ENCODE measurements around the gene ZDHHC24.
"Not testable (repeated sequence)": the region's sequence is repeated elsewhere in the genome, so short reads cannot be mapped to it uniquely, and the experiment has no call there.

Gene ZDHHC24, protein sequence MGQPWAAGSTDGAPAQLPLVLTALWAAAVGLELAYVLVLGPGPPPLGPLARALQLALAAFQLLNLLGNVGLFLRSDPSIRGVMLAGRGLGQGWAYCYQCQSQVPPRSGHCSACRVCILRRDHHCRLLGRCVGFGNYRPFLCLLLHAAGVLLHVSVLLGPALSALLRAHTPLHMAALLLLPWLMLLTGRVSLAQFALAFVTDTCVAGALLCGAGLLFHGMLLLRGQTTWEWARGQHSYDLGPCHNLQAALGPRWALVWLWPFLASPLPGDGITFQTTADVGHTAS

DNA sequence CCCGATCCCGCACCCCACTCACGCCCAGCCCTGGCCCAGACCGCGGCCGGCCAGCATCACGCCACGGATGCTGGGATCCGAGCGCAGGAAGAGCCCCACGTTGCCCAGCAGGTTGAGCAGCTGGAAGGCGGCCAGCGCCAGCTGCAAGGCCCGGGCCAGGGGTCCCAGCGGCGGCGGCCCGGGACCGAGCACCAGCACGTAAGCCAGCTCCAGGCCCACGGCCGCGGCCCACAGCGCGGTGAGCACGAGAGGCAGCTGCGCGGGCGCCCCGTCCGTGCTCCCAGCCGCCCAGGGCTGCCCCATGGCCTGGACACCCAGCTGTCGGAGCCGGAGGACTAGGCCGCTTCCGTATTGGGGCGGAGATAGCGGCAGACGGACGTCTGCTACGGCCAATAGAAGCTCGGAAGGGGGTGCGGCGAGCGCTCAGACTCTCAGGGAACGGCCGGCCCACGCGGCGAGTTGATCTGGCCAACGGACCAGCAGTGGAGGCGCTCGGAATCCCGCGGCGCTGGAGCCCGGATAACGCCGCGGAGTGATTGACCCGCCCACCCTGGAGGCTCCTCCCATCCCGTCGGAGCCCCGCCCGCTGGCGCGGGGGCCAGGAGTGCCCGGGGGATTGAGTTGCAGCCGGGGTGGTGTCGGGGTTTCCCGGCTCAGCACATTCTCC lies at the start of gene ZDHHC24:
Gene ZDHHC24, minus strand, starts transcription at position 348 of the 667 bp plus-strand sequence. Its CDS starts 45 bp downstream, at position 303.
- peak; percentile 91 for DNase-seq

DNA sequence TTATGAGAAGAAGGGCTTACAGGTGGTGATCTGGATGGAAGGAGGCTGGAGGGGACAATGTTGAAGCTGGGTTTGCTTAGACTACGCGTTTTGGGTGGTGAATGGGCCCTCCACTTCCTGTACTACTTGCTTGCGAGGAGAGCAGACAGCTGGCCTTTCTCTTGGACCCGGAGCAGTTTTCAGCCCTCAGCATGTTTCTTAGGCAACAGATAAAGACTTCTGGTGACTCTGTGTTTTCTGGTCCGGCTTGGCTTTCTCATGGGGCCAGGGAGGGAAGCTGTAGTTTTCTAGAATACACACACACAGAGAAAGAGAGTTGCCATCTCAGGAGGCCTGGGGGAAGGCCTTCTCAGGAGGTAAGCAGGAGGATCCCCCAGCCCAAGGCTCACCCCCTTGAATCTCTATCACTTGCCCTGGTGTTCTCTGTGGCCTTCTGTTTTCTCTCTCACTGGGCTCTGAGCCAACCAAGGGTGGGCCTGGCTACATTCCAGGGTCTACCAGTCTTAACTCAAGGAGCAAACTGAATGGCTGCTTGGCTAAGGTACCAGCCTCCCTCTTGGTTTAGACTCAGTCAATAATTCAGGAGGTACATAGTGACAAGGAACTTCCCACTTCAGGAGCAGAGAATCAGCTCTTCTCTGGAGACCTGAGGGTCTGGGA lies 49.5 kb upstream of the ZDHHC24 start:
- DNase-seq: no peak

DNA sequence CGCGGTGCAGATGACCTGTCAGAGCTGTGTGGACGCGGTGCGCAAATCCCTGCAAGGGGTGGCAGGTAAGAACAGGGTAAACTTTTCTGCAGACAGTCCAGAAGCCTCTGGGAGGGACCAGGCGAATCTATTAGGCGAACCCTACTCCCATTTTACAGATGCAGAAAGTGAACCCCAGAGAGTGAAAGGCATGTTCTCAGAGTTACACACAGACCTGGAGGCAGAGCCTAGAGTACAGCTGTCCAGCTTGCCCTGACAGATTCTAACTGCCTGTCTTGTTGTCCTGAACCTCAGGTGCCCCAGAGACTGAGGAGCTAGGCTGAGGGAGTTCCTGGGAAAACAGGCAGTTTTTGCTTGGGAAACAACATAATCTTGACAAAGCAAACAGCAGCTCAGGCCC lies 47.8 kb upstream of the ZDHHC24 start:
- no peak for DNase-seq

DNA sequence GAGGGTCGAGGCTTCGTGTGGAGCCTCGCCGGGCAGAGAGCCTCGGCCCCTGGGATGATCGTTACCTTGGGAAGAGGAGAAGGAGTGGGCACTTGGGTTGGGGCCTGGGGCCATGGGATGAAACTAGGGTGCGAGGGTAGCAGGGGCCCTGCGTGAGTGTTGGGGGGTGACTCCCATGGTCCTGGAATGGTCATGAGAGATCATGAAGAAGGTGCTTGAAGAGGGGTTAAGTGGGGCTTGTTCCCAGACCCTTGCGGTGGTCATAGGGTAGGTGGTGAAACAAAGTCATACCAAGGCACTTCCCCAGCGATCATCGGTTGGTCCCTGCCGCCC lies 47.4 kb upstream of the ZDHHC24 start:
- DNase-seq: no peak

DNA sequence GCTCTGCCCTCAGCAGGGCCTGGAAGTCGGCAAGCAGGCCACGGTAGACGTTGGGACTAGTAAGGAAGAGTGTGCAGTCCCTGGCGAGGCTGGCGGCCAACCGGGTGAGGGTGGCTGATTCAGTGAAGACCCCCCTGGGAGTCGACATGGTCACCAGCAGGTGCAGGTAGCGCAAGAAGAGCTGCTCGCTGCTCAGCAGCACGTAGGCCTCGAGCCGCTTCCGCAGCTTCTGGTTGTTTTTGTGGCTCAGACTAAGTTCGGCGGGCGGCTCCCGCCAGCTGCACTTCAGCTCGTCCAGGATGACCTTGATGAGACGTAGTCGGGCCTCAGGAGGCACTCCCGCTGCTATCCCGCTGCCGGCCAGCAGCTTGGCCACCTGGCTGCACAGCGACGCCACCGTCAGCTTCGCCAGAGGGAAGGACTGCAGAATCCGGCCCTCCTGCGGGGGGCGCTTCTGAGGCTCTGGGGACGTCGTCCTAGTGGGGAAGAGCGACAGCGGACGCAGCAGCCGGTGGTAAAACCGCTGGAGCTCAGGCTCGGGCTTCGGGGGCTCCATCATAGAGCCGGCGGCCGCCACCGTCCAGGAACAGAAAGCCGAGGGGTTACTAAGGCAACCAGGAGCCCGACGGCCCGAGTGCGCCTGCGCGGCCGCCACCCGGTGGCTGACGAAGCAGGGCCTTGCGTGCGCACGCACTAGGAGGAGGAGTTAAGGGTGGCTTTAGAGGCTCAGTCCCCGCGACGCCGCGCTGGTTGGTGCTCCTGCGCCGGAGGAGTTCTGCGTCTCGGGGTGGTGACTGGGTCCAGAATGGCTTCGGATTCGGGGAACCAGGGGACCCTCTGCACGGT lies 46.8 kb upstream of the ZDHHC24 start, which contains the start of the genes CCDC87 and CCS:
Gene CCDC87, minus strand, starts transcription at position 607 of the 846 bp plus-strand sequence. Its CDS starts 48 bp downstream, at position 559.
Gene CCS, plus strand, starts transcription at position 729 of the 846 bp plus-strand sequence. Its CDS starts 77 bp downstream, at position 806.
- DNase-seq: peak; percentile 99

DNA sequence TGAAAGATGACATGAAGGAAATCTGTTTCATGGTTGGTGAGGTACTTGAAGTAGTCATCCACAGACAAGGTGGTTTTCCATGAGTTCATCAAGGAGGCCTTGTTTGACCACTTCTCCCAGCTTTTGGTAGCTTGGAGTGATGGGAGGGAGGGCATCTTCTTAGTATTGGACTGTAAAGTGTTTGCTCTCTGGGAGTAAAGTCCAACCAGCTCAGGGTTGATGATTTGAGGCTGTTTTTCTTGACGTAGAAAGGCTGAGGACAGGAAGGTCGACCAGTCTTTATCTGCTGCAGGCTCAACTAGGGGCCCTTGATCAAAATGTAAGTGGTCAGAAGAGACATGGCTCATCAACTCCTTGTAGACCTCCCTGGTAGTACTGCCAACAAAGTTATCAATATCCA lies 45.3 kb upstream of the ZDHHC24 start:
- DNase-seq: no peak

DNA sequence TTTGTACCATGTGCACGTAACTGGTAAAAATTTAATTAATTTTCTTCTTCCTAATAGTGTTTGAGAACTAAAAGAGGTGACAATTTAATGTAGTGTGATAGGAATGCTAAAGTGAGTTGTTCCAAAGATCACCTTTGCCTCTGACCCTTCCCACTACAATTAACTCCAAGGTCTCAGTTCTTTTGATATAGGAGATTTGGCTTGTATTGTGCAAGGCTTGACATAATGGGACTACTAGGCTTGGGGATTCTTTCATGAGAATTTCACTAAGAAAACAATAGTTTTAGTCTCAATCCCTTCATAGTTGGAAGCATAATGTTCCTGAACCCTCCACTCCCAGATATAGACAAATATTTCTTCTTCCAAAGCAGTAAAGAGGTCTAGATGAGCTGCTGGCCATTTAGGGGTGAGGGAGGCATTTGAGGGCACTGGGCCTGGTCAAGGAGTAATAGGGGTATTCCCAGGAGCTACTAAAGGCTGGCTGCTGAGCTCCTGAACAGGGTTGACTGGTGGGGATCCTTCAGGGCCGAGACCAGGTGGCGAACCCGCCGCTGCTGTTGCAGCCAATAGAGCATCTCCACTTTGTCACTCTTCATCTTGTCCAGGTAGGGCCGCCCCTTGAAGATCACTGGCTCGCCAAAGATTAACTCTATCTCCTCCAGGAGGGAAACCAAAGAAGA lies 44.3 kb upstream of the ZDHHC24 start:
- no peak for DNase-seq

DNA sequence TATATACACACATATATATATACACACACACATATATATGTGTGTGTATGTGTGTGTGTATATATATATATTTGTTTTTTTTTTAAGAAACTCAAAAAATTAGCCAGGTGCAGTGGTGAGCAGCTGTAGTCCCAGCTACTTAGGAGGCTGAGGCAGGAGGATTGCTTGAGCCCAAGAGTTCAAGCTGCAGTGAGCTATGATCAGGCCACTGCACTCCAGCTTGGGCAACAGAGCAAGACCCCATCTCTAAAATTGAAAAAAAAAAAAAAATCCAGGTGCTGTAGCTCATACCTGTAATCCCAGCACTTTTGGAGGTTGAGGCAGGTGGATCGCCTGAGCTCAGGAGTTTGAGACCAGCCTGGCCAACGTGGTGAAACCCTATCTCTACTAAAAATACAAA lies 43.5 kb upstream of the ZDHHC24 start:
- not testable (repeated sequence) for DNase-seq

DNA sequence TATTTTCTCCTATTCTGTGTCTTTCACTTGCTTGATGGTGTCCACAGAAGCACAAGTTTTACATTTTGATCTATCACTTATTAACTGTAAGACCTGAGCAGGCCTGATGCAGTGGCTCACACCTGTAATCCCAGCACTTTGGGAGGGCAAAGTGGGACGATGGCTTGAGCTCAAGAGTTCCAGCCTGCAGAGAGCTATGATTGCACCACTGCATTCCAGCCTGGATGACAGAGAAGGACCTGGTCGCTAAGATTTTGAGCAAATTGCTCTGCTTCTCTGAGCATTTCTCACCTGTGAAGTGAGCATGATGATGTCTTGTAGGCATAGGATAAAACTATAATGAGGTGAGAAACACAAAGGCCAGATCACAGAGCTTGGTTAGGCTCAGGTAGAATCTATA lies 40.3 kb upstream of the ZDHHC24 start:
- no peak for DNase-seq

DNA sequence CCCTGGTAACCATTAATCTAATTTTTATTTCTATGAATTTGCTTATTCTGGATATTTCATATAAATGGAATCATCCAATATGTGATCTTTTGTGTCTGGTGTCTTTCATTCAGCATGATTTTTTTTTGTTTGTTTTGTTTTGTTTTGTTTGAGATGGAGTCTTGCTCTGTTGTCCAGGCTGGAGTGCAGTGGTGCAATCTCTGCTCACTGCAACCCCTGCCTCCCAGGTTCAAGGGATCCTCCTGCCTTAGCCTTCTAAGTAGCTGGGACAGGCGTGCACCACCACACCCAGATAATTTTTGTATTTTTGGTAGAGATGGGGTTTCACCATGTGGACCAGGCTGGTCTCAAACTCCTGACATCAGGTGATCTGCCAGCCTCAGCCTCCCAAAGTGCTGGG lies 39.6 kb upstream of the ZDHHC24 start:
- not testable (repeated sequence) for DNase-seq

DNA sequence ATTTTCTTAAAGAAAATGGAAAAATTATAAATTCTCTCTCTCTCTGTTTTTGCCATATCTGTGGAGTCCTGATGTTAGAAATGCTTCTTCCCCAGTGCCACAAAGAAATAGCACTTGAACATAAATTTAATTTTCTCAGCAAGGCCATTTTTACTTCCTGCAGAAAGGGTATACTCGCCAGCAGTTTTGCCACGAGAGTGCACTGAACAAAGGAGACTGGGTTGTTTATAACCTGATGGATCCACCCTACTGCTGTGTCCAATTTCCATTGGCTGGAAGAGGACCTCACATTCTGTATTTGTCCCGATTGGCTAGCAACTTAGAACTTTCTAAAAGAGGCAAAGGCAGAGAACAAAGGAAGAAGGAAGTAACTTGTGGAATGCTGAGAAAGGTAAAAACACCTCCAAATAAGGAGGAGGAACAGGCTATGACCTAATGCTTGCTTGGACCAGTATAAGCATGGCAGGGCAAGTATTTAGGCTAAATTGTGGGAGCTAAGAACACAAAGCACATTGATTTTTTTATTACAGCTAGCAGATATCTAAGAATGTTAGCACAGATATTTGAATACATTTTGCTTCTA lies 36.8 kb upstream of the ZDHHC24 start:
- not testable (repeated sequence) for DNase-seq

DNA sequence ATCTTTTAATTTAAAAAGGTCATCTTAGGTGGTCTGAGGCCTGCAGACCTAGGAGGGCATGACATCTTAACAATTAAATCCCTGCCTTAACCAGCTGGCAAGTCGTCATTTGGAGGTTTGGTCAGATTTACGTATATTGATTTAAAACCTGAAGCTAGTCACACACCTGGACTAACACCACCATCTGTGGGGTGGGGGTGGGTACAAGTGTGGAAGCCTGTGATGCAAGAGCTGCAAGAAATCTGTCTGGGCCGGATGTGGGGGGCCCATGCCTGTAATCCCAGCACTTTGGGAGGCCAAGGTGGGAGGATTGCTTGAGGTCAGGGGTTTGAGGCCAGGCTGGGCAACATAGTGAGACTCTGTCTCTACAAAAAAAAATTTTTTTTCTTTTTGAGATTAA lies 35.4 kb upstream of the ZDHHC24 start:
- no peak for DNase-seq

DNA sequence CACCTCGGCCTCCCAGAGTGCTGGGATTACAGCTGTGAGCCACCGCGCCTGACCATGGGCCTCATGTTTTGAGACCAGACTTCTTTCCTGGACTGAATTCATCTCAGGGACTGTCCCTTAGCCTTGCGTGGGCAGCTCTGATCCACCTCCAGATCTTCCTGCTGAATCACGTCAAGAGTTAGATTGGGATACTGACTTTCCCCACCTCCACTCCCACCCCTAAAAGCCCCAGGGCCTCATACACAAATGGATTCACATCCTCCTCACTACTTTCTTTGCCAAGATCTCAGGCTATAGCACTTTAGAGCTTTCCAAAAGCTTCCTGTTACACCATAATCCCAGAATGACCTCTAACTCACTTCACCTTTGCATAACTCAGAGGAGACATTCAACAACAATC lies 35.0 kb upstream of the ZDHHC24 start:
- DNase-seq: no peak

DNA sequence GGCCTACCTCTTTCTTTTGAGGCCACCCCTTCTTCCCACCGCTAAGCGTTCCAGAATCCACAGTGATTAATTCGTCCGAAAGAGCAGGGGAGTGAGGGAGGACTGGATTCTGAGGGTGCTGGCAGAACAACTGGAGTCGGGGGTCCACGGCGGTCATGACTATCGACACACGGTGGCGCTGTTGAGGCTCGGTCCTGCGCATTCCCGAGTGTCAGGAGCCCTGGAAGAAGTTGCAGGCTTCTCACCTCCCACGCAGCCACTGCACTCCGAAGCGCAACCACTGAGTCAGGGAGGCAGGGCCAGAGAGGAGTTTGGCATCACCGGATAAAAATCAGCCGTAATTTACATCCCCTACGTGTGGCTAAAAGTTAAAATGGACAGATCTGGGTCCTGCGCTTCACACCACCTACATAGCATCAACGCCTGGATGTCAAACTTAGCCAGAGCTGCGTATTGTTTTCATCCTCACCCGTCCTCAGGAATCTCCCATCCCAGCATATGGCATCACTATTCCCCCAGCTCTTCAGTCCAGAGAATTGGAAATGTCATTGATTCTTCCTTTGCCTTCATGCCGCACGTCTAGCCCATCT lies 33.3 kb upstream of the ZDHHC24 start:
- DNase-seq: peak; percentile 75

DNA sequence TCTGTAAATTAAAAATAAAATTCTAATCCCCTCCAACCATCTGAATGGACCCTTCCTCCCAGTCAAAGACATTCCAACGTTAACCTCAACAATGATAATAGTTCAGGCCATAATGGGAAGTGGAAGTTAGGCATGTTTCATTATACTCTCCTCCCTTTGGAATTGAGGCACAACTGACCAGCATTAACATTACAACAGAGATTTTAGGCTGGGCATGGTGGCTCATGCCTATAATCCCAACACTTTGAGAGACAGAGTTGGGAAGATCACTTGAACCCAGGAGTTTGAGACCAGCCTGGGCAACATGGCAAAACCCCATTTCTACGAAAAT lies 25.0 kb upstream of the ZDHHC24 start:
- DNase-seq: no peak

DNA sequence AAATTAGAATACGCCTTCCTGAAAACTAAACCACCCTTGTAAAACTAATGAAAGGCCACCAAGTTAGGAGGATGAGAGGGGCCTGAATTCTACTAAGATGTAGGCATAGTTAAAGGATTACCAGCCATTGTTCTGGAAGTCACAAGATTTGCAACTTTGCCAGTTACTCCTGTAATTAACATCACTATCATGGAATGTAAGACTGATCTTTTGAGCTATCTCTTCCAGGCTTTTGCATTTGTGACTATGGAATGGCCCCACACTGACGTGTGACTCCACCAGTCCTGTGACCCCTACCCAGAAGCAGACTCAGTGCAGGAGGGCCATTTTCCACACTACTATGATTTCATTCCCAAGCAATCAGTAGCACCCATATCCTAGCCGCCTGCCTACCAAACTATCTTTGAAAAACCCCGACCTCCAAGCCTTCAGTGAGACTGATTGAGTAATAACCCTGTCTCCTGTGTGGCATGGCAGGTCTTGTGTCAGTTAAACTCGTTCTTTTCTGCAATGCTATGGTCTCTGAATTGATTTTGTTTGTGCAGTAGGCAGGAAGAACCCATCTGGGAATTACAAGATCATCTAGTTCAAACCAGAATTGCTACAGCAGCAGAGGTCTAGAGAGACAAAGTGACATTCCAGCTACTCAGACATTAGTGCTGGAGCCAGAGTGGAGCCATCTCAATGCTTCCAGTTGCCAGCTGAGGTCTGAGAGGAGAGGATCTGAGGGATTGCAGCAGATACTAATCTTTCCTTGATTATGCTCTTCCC lies 24.4 kb upstream of the ZDHHC24 start:
- no peak for DNase-seq

DNA sequence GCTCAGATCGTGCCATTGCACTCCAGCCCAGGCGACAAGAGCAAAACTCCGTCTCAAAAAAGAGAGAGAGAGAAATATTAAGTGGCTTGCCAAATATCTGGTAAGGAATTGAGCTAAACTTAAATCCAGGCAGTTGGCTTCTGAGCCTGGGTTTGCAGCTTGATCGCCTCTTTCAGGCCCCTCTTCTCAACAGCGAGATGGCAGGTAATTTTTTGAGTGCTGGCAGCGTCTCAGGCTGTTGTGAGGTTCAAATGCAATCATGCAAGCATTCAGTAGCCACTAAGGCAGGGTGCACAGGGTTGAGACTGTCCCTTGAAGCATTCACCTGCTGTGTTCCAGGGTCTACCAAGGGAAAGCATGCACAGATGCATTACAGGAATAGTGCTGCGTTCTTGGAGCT lies 23.2 kb upstream of the ZDHHC24 start:
- DNase-seq: no peak

DNA sequence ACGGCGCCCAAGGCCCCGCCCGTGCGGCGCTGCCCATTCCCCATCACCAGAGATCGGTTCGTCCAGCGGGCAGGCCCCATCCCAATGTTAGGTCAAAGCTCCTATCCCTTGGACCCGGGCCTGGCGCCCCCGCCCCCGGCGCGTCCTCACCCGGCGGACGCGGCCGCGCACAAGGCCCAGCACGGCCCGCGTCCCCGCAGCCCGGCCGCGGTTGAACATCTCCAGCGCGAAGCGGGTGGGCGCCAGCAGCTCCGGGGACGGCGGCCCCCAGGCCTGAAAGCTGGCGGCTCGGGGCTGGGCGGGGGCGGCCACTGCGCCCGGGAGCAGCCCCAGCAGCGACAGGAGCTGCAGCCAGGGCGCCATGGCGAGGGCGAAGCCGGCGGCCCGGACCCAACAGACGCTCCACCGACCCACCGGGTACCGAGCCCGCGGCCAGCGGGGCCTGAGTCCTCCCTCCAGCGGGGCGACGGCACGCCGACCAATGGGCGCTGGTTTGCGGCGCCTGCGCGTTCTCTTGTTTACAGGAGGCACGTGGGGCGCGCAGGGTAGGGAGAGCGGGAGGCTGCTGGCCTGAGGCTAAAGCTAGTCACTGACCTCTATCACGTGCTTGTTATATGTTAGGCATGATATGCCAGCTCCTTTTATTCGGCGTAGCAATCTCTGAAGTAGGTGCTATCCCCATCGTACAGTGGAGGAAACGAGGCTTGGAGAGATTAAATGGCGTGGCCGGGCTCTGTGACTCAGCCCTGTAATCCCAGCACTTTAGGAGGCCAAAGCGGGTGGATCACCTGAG lies 22.5 kb upstream of the ZDHHC24 start, which contains the start of gene CTSF:
Gene CTSF, minus strand, starts transcription at position 483 of the 793 bp plus-strand sequence. Its CDS starts 120 bp downstream, at position 363.
- DNase-seq: peak; percentile 79

DNA sequence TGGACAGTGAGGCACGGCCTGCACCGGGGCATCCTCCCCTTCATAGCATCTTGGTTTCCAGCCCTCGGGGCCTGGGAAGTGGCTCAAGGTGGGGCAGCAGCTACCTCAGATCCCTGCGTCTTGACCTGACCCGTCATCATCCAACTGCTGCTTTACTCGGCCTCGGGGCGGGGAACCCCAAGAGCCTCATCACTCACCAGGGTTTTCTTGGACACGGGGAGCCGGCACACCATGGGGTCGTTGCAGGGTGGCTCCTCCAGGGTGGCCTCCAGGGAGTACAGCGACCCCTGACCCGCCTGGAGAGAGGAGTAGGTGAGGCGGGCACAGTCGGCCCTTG lies 21.9 kb upstream of the ZDHHC24 start:
- no peak for DNase-seq

DNA sequence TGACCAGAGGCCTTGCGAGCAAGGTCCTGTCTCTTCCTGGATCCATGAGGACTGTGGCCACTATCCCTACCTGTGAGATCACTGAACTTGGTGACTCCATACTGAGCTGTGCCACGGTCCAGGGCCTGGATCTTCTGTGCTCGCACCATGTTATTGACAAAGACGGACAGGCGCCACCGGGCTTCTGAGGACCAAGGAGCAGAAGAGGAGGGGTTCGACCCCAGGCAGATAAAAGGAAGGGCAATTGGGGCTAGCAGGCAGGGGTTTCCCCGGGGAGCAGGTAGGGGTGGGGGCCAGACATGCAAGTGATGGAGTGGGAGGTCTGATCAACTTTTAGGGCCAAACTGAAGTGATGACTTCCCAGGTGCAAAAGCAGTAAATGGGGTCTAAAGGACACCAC lies 20.4 kb upstream of the ZDHHC24 start:
- DNase-seq: no peak
